GM12878 (cell line): Measurements from ENCODE around the gene USP37. TPM values are rescaled to one million over a fixed set of nuclear protein-coding genes. Genes with fewer than 3 reads are reported as not detected.

Experiments
- ATAC-seq: fragments of 200-7000 bp; cut with Tn5 transposase; 3 replicates; pipeline ENCODE4 v1.9.1; 2020; ENCODE audit warnings: mild to moderate bottlenecking, moderate library complexity
- BruUV-seq: library from RNA; stranded (reverse); fragments of 400-500 nt; replicated peaks from 2 replicates; lab custom pipeline; 2021; lab: Mats Ljungman, UMichigan
- CTCF ChIA-PET: fragments of 300-600 bp; sonication (Branson Sonifier 250); formaldehyde crosslinking; extraction: SDS; loops from one replicate; lab custom pipeline; 2021; ENCODE audit warnings: inconsistent platforms; lab: Yijun Ruan, JAX
- POLR2A ChIA-PET: fragments of 350-600 bp; formaldehyde crosslinking; extraction: SDS; loops from one replicate; lab custom pipeline; 2021; ENCODE audit warnings: inconsistent platforms; lab: Charles Lee
- RAD21 ChIA-PET: fragments of 300-600 bp; sonication (Branson Sonifier 250); formaldehyde crosslinking; loops from one replicate; lab custom pipeline; 2023; ENCODE audit warnings: antibody characterized with exemption; ENCODE audit not compliant: unreplicated experiment; lab: Charles Lee
- SMC1A ChIA-PET: fragments of 300-600 bp; sonication (Branson Sonifier 250); formaldehyde crosslinking; loops from one replicate; lab custom pipeline; 2023; ENCODE audit not compliant: unreplicated experiment, uncharacterized antibody; lab: Charles Lee
- DNase-seq: peaks from one replicate; pipeline ENCODE4 v3.0.0-alpha.2; 2011; ENCODE audit warnings: low read depth, low spot score
- FAIRE-seq: peaks from 3 replicates; lab custom pipeline; 2011; peaks lifted over from hg19 to GRCh38; lab: Jason Lieb, UNC
- H2AFZ ChIP-seq: 2 replicates; pipeline ENCODE4 v1.6.0; 2011; ENCODE audit warnings: low read depth, low read length, control low read depth; ENCODE audit not compliant: control insufficient read depth
- H3K27ac ChIP-seq: 2 replicates; pipeline ENCODE4 v1.5.1; 2011; ENCODE audit warnings: control low read depth; ENCODE audit not compliant: control insufficient read depth, insufficient read depth
- H3K27me3 ChIP-seq, 2 experiments: replicated peaks in 1 of 2; 2 replicates each; pipeline versions ENCODE4 v1.6.0 to v1.6.1; 2011; ENCODE audit warnings: low read length in 1 of 2; ENCODE audit not compliant: control insufficient read depth in 2 of 2, insufficient read depth in 2 of 2
- H3K36me3 ChIP-seq, 2 experiments: 2 replicates each; pipeline ENCODE4 v1.5.1; 2011; ENCODE audit warnings: low read length in 1 of 2; ENCODE audit not compliant: control insufficient read depth in 2 of 2, insufficient read depth in 2 of 2
- H3K4me1 ChIP-seq: 2 replicates; pipeline ENCODE4 v1.6.1; 2011; ENCODE audit warnings: mild to moderate bottlenecking, low read length, moderate library complexity, mixed read lengths; ENCODE audit not compliant: control insufficient read depth, insufficient read depth
- H3K4me2 ChIP-seq: 2 replicates; pipeline ENCODE4 v1.6.0; 2011; ENCODE audit warnings: control low read depth; ENCODE audit not compliant: control insufficient read depth, insufficient read depth
- H3K4me3 ChIP-seq: fragments of 200-600 bp; sonication (generic); 2 replicates; pipeline ENCODE4 v1.5.1; 2016
- H3K79me2 ChIP-seq: 2 replicates; pipeline ENCODE4 v1.6.0; 2011; ENCODE audit warnings: low read length; ENCODE audit not compliant: control insufficient read depth, insufficient read depth
- H3K9ac ChIP-seq: 2 replicates; pipeline ENCODE4 v1.8.0; 2011; ENCODE audit warnings: low read length, control low read depth, mixed read lengths; ENCODE audit not compliant: control insufficient read depth, insufficient read depth
- H3K9me3 ChIP-seq: replicated peaks from 3 replicates; pipeline ENCODE4 v1.5.1; 2011; ENCODE audit warnings: mild to moderate bottlenecking, low read length; ENCODE audit not compliant: control insufficient read depth, insufficient read depth
- H4K20me1 ChIP-seq: 2 replicates; pipeline ENCODE4 v1.6.0; 2011; ENCODE audit not compliant: control insufficient read depth, insufficient read depth
- ASH2L ChIP-seq: fragments of 300-600, 200-600 bp; sonication (generic); IDR thresholded peaks from 2 replicates; pipeline ENCODE4 v1.6.1; 2017; ENCODE audit warnings: low read depth, mild to moderate bottlenecking, borderline replicate concordance
- ATF7 ChIP-seq: fragments of 450-650 bp; IDR thresholded peaks from 2 replicates; pipeline ENCODE4 v1.6.1; 2016; ENCODE audit warnings: low read depth, mild to moderate bottlenecking
- CBFB ChIP-seq: IDR thresholded peaks from 2 replicates; pipeline ENCODE4 v1.6.1; 2016; ENCODE audit warnings: antibody characterized with exemption, low read depth
- CBX3 ChIP-seq: fragments of 200-600 bp; sonication (generic); IDR thresholded peaks from 2 replicates; pipeline ENCODE4 v1.6.1; 2016; ENCODE audit warnings: low read depth, borderline replicate concordance
- EGR1 ChIP-seq, 2 experiments: IDR thresholded peaks; 1 replicate in 1 of 2; 2 replicates in 1 of 2; pipeline ENCODE4 v1.6.1; 2011 to 2012; ENCODE audit warnings: low read depth in 2 of 2, low read length in 2 of 2, borderline replicate concordance in 1 of 2, mild to moderate bottlenecking in 1 of 2, moderate library complexity in 1 of 2
- ETV6 ChIP-seq, 2 experiments: fragments of 450-650 bp in 1 of 2; IDR thresholded peaks in 1 of 2; conservative IDR thresholded peaks in 1 of 2; 2 replicates each; pipeline ENCODE4 v1.6.1; 2014; ENCODE audit warnings: antibody characterized with exemption in 1 of 2, borderline replicate concordance in 1 of 2, low read depth in 1 of 2, mild to moderate bottlenecking in 1 of 2, moderate library complexity in 1 of 2
- FOXK2 ChIP-seq: fragments of 450-650 bp; IDR thresholded peaks from 2 replicates; pipeline ENCODE4 v1.6.1; 2017; ENCODE audit warnings: mild to moderate bottlenecking, moderate library complexity
- MEF2A ChIP-seq: IDR thresholded peaks from 2 replicates; pipeline ENCODE4 v1.6.1; 2011; ENCODE audit warnings: low read depth, mild to moderate bottlenecking, low read length, moderate library complexity; ENCODE audit not compliant: insufficient read depth
- NFYA ChIP-seq: IDR thresholded peaks from 2 replicates; pipeline ENCODE4 v1.6.1; 2011; ENCODE audit warnings: low read depth, mild to moderate bottlenecking, low read length, improper control_type of control experiment, borderline replicate concordance
- PAX8 ChIP-seq: fragments of 450-650 bp; IDR thresholded peaks from 2 replicates; pipeline ENCODE4 v1.6.1; 2017; ENCODE audit warnings: mild to moderate bottlenecking, moderate library complexity
- RBBP5 ChIP-seq: fragments of 200-600 bp; sonication (generic); conservative IDR thresholded peaks from 2 replicates; pipeline ENCODE4 v1.6.1; 2016
- SMAD1 ChIP-seq: fragments of 450-650 bp; IDR thresholded peaks from 2 replicates; pipeline ENCODE4 v1.6.1; 2018; ENCODE audit warnings: mild to moderate bottlenecking, low read depth; ENCODE audit not compliant: partially characterized antibody
- SMAD5 ChIP-seq: IDR thresholded peaks from 2 replicates; pipeline ENCODE4 v1.6.1; 2016; ENCODE audit warnings: antibody characterized with exemption, low read depth
- TBL1XR1 ChIP-seq: IDR thresholded peaks from 2 replicates; pipeline ENCODE4 v1.6.1; 2012; ENCODE audit warnings: low read depth, low read length, improper control_type of control experiment
- ZNF274 ChIP-seq: IDR thresholded peaks from one replicate; pipeline ENCODE4 v1.8.0; 2011; ENCODE audit not compliant: insufficient read length, insufficient read depth
- ZNF622 ChIP-seq: fragments of 450-650 bp; IDR thresholded peaks from 2 replicates; pipeline ENCODE4 v1.6.1; 2017; ENCODE audit warnings: mild to moderate bottlenecking, inconsistent platforms
- WGBS: methylation state at CpG from one replicate; pipeline ENCODE4 v1.1.6; 2016; ENCODE audit warnings: low lambda C conversion rate; ENCODE audit not compliant: insufficient replicate concordance, insufficient coverage; ENCODE audit errors: missing lambda C conversion rate; 5-methylcytosine and 5-hydroxymethylcytosine counted together
- in situ Hi-C: fragments of 300-500 bp; cut with MboI; formaldehyde crosslinking; loops from 9 replicates; pipeline ENCODE4 v1.14.3; 2018; ENCODE audit warnings: mixed read lengths
- intact Hi-C: fragments of 100-400 bp; cut with micrococcal nuclease; formaldehyde crosslinking; loops from one replicate; pipeline ENCODE4 v1.14.2; 2022; ENCODE audit not compliant: unreplicated experiment
- polyA plus RNA-seq, 11 experiments: library from polyadenylated mRNA; depleted of rRNA in 4 of 11; unstranded in 6 of 11; stranded (reverse) in 5 of 11; fragments of >200 nt; fragmentation: Nextera tagmentation in 4 of 11; fragmentation: Illumina TruSeq in 1 of 11; extraction: Ambion mirVana in 4 of 11; extraction: Trizol in 1 of 11; gene quantifications; 1 replicate in 1 of 11; 2 replicates in 10 of 11; pipeline versions ENCODE4 v1.2.1 to v1.2.3, GENCODE V29; 2011 to 2016; ENCODE audit warnings: inconsistent platforms in 2 of 11, missing spikeins in 2 of 11, low read depth in 1 of 11
- total RNA-seq, 4 experiments: library from RNA; depleted of rRNA in 3 of 4; stranded (reverse); fragments of >200 nt in 3 of 4; fragmentation: Illumina TruSeq in 1 of 4; extraction: Trizol in 1 of 4; gene quantifications; 2 replicates each; pipeline versions ENCODE4 v1.2.1 to v1.2.3, GENCODE V29; 2013 to 2021
- TF ChIP-seq, protein P1 (sequence below): fragments of 450-650 bp; IDR thresholded peaks from 2 replicates; pipeline ENCODE4 v1.6.1; 2017; ENCODE audit warnings: borderline replicate concordance
- TF ChIP-seq, protein P2 (sequence below): IDR thresholded peaks from 2 replicates; pipeline ENCODE4 v1.6.1; 2012; ENCODE audit warnings: low read depth, low read length, improper control_type of control experiment
- TF ChIP-seq, protein P3 (sequence below): fragments of 450-650 bp; IDR thresholded peaks from 2 replicates; pipeline ENCODE4 v1.6.1; 2014; ENCODE audit warnings: mild to moderate bottlenecking
- TF ChIP-seq, protein P4 (sequence below), 3 experiments: IDR thresholded peaks in 2 of 3; conservative IDR thresholded peaks in 1 of 3; 2 replicates each; pipeline ENCODE4 v1.5.1; 2011; ENCODE audit warnings: low read depth in 3 of 3, low read length in 3 of 3, mild to moderate bottlenecking in 3 of 3, control low read depth in 2 of 3, moderate library complexity in 2 of 3, inconsistent platforms in 1 of 3, mixed read lengths in 1 of 3; ENCODE audit not compliant: control insufficient read depth in 2 of 3, insufficient read depth in 1 of 3; ENCODE audit errors: extremely low read depth in 1 of 3

Gene USP37
- total and polyA plus RNA-seq, 10 of the 15 experiments (the other 5 are each of a cell fraction or from before 2014, with no cell fraction given), result 2.8 to 16.0 (median 10.4) TPM

- CTCF ChIA-PET, result no interaction called here
- 100% methylated on average over 1 of the region's 1 CpG for WGBS
- H3K36me3 ChIP-seq, result peaks cover 8 to 38% of the 10 kb centered on the region in 2 experiments
Observed at GRCh38 chr2:218585541-218585940, 17.4 kb upstream of the USP37 start.

More at GRCh38 chr2:218585541-218585940, 17.4 kb upstream of the USP37 start:
- H3K27ac ChIP-seq, result no peak overlapping the region
- ChIA-PET SMC1A (interaction anchor here (1.0 kb wide), 1 partner anchor 9 kb away, joined by 3 read pairs; no protein-coding TSS in a partner anchor), RAD21 (no interaction called here), POLR2A (interaction anchor here (0.7 kb wide), 1 partner anchor 70 kb away, joined by 5 read pairs; no protein-coding TSS in a partner anchor)
- no peaks in the 10 kb centered on the region for H3K9me3 ChIP-seq
- no peak for FAIRE-seq
- H2AFZ ChIP-seq, result no peak overlapping the region
- H3K9ac ChIP-seq, result no peak overlapping the region
- no peak for DNase-seq
- in situ Hi-C loops, result no loop called here
- H3K4me3 ChIP-seq, result no peak overlapping the region
- H3K79me2 ChIP-seq, result peaks cover under 1% of the 10 kb centered on the region
- no peaks in the 10 kb centered on the region for H3K27me3 ChIP-seq
- H4K20me1 ChIP-seq, result no peaks in the 10 kb centered on the region
- intact Hi-C loops, result no loop called here
- ATAC-seq, result no peak
- H3K4me1 ChIP-seq, result no peaks in the 10 kb centered on the region
- H3K4me2 ChIP-seq, result no peak overlapping the region
- BruUV-seq, result no TSS peak
- no peak for TF ChIP-seq TBL1XR1
- TF ChIP-seq ATF7, result no peak
- no peak for TF ChIP-seq NFYA
- TF ChIP-seq, protein P1, sequence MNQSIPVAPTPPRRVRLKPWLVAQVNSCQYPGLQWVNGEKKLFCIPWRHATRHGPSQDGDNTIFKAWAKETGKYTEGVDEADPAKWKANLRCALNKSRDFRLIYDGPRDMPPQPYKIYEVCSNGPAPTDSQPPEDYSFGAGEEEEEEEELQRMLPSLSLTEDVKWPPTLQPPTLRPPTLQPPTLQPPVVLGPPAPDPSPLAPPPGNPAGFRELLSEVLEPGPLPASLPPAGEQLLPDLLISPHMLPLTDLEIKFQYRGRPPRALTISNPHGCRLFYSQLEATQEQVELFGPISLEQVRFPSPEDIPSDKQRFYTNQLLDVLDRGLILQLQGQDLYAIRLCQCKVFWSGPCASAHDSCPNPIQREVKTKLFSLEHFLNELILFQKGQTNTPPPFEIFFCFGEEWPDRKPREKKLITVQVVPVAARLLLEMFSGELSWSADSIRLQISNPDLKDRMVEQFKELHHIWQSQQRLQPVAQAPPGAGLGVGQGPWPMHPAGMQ, result no peak
- no peak for TF ChIP-seq RBBP5
- no peak for TF ChIP-seq CBFB
- TF ChIP-seq ZNF622, result no peak
- no peak for TF ChIP-seq ZNF274
- TF ChIP-seq PAX8, result no peak
- TF ChIP-seq CBX3, result no peak
- no peak for TF ChIP-seq EGR1 (IDR thresholded peaks at IDR 0.05; ENCODE audit: borderline replicate concordance in 1 of 2, low read depth in 2 of 2, low read length in 2 of 2)
- TF ChIP-seq, protein P2, sequence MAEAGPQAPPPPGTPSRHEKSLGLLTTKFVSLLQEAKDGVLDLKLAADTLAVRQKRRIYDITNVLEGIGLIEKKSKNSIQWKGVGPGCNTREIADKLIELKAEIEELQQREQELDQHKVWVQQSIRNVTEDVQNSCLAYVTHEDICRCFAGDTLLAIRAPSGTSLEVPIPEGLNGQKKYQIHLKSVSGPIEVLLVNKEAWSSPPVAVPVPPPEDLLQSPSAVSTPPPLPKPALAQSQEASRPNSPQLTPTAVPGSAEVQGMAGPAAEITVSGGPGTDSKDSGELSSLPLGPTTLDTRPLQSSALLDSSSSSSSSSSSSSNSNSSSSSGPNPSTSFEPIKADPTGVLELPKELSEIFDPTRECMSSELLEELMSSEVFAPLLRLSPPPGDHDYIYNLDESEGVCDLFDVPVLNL, result no peak
- TF ChIP-seq, protein P3, sequence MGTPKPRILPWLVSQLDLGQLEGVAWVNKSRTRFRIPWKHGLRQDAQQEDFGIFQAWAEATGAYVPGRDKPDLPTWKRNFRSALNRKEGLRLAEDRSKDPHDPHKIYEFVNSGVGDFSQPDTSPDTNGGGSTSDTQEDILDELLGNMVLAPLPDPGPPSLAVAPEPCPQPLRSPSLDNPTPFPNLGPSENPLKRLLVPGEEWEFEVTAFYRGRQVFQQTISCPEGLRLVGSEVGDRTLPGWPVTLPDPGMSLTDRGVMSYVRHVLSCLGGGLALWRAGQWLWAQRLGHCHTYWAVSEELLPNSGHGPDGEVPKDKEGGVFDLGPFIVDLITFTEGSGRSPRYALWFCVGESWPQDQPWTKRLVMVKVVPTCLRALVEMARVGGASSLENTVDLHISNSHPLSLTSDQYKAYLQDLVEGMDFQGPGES, result no peak
- no peak for TF ChIP-seq ETV6 (conservative IDR thresholded peaks at IDR 0.05 in 1 of 2, IDR thresholded peaks at IDR 0.05 in 1 of 2; ENCODE audit: borderline replicate concordance in 1 of 2, low read depth in 1 of 2)
- TF ChIP-seq ASH2L, result no peak
- TF ChIP-seq, protein P4, sequence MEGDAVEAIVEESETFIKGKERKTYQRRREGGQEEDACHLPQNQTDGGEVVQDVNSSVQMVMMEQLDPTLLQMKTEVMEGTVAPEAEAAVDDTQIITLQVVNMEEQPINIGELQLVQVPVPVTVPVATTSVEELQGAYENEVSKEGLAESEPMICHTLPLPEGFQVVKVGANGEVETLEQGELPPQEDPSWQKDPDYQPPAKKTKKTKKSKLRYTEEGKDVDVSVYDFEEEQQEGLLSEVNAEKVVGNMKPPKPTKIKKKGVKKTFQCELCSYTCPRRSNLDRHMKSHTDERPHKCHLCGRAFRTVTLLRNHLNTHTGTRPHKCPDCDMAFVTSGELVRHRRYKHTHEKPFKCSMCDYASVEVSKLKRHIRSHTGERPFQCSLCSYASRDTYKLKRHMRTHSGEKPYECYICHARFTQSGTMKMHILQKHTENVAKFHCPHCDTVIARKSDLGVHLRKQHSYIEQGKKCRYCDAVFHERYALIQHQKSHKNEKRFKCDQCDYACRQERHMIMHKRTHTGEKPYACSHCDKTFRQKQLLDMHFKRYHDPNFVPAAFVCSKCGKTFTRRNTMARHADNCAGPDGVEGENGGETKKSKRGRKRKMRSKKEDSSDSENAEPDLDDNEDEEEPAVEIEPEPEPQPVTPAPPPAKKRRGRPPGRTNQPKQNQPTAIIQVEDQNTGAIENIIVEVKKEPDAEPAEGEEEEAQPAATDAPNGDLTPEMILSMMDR (IDR thresholded peaks at IDR 0.05 in 2 of 3, conservative IDR thresholded peaks at IDR 0.05 in 1 of 3; ENCODE audit: control insufficient read depth in 2 of 3, extremely low read depth in 1 of 3, insufficient read depth in 1 of 3, low read depth in 3 of 3, low read length in 3 of 3), result no peak
- TF ChIP-seq SMAD1, result no peak
- TF ChIP-seq MEF2A, result no peak
- TF ChIP-seq FOXK2, result no peak
- TF ChIP-seq SMAD5, result no peak
